Colon (tissue), 2 donors: ENCODE results near the gene TIGD1.

Experiments used
- FAIRE-seq: peaks from 2 replicates; lab custom pipeline; 2012; peaks lifted over from hg19 to GRCh38; lab: Jason Lieb, UNC
- donor health status: control.
- donor health status: control.

Gene TIGD1

GRCh38 chr2:232550354-232551249 is at the start of gene TIGD1, which contains the start of gene EIF4E2:
TIGD1 (minus strand) TSS chr2:232550557; CDS start chr2:232549882, 675 bp downstream.
EIF4E2 (plus strand) TSS chr2:232550689; CDS start chr2:232550725, 36 bp downstream.
- FAIRE-seq, result no peak

- no peak for FAIRE-seq
These were observed 47.9 kb upstream of the TIGD1 start for GRCh38 chr2:232598293-232598692.

GRCh38 chr2:232597362-232598079 is 47.2 kb upstream of the TIGD1 start:
- FAIRE-seq, result no peak

DNA sequence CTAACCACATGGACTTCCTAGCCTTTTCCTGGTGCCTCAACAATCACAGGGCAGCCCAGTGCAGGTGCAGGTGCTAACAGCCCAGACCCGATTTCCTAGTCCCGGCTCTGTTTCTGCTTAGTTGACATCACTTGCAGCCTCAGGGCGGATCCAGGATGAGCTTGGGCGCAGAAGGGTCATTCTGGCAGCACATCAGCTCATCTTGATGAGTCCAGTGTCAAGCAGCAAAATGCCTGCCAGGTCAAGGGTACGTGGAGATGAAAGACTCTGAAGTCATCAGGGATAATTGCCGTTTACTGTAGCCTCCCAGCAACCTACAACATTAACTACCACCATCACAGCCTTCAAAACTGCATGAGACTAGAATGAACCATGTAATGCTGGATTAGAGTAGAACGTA is 43.6 kb upstream of the TIGD1 start:
- FAIRE-seq, result no peak

DNA sequence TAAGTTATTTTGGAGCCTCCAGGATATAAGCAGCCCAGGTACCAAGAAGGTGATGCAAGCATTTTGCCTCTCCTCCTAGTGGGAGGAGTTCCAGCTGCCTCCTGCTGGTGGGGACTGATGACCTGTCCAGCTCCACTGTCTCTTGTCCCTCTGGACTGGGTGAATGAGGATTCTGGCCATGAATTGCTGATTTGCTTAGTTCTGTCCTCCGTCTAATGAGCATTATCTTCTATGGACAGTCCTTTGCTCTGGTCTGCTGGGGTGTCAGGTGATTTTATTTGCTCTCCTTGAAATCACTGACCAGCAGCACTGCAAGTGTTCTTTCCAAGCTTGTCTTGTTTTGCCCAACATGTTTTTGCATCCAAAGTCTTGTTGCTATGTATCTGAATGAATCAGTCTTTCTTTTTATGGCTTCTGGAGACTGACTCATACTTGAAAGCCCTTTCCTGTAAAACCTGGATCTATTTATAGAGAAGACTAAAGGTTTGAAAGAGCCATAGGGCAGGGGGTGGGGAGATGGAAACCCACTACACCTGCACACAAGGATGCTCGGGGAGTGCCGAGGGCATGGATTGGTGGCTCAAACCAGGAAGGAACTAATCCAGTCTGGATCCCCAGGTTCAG is 42.5 kb upstream of the TIGD1 start:
- FAIRE-seq, result no peak

DNA sequence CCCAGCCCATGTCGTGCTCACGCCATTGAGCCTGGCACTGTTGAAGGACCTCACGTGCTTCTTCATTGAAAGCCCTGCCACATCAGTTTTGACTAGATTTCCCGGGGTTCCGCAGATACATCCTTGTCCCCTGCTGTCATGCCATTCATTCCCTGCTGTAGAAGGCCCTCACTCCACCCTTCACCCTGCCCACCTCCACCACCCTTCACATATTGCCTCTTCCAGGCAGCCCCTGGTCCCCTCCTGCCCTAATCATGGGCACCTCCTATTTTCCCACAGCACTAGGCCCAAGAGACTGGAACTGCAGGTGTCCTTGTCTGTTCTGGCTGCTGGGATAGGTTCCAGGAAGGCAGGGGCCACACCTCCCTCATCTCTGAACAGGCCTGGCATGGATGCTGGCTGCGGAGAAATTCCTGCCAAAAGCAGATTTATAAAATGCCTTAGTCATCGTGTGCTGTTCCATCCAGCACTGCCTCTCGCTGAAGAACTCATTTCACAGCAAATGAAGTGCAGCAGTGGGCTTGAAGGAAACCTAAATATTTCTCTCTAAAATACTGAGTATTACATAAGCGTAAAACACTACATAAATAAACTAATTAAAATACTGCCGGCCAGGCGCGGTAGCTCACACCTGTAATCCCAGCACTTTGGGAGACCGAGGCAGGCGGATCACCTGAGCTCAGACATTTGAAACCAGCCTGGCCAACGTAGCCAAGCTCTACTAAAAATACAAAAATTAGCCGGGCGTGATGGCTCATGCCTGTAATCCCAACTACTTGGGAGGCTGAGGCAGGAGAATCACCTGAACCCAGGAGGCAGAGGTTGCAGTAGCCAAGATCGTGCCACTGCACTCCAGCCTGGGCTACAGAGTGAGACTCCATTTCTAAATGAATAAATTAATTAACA is 38.6 kb upstream of the TIGD1 start:
- FAIRE-seq, result no peak

DNA sequence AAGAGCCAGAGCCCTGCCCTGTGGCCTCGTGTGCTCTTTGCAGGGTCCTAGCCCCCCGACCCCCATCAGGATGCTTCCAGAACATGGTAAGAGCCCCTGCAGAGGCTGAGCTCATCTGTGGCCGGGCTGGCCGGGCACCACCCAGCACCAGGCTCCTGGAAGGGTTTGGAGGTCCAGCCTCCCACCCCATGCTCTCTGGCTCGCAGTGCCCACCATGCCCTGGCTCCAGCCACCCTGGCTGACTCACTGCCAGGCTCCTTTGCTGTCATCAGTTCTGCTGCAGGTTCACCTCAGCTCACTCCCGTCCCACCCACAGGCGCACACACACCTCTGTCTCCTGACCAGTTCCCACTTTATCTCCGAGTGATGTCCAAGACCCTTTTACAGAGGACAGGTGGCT is 37.7 kb upstream of the TIGD1 start:
- no peak for FAIRE-seq

- no peak for FAIRE-seq
These were observed 37.2 kb upstream of the TIGD1 start for GRCh38 chr2:232587512-232587911.

DNA sequence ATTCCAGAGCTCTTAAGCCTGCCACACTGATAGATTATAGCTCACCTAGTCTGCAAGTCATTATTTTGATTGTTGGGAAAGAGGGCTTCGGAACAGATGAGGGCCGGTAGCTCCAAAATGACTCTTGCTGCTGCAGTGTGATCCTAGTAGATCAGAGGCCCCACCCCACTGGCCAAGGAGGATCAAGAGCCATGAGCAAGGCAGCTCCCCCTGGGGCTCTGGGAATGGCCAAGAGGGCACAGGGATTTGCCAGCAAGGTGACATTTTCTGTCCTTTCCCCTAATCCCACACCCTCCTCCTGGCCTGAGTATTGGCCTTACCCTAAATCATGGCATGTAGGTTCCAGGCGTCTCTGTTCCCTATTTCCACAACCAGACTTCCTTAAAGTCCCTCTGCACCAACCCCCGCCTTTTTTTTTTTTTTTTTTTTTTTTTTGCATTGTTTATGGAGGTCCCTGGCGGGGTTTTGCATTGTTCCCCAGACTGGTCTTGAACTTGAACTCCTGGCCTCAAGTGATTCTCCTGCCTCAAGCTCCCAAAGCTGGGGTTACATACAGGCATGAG is 36.7 kb upstream of the TIGD1 start:
- FAIRE-seq, result no peak

- no peak for FAIRE-seq
These were observed 33.9 kb upstream of the TIGD1 start for GRCh38 chr2:232584238-232584637.

DNA sequence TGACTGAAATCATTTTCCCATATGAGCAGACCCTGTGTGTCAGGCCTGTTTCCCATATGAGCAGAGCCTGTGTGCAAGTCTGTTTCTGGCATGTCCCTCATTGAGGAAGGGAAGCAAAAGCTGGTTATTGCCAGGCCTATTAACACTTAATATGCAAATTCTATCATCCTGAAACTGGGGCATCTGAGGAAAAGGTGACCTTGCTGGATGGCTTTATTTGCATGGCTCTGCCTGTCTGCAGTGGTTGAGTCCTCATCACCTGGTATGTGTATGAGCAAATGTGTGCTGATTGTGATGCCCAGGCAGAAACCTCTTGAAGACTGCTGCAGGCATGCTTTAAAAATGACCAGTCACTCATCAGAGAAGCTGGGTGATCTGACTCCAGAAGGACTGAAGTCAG is 31.4 kb upstream of the TIGD1 start:
- FAIRE-seq, result no peak

DNA sequence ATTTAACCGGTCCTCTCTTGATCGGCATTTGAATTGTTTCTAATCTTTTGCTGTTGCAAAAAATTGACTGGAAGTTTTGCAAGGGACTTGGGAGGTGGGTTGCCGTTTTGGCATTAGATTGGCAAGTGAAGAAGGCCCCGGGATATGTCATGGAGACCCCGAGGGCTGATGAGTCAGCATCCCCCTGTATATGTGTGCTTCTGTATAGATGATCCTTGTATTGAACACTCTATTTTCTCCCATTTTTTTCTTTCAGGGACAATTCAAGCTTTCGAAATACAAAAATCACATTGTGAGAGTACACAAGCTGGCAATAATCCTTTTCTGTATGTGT is 30.3 kb upstream of the TIGD1 start:
- no peak for FAIRE-seq

- no peak for FAIRE-seq
These were observed 28.3 kb upstream of the TIGD1 start for GRCh38 chr2:232578626-232579025.

DNA sequence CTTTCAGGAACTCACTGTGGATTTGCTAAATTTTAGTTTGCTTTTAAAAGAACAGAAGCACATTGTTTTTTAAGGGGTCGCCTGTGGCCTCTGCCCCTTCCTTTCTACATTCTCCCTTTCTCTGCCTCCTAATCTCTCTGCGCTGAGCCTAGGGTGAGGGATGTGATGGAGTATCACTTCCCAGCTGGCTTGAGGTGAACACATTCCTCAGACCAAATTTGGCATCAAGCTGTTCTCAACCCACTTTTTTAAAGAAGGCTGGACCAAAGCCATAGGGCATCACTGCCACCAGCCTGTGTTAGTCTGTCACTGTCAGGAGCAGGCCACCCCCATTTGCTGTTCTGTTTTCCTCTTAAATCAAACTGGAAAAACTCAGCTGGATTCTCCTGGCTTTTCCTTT is 27.5 kb upstream of the TIGD1 start:
- FAIRE-seq, result no peak

DNA sequence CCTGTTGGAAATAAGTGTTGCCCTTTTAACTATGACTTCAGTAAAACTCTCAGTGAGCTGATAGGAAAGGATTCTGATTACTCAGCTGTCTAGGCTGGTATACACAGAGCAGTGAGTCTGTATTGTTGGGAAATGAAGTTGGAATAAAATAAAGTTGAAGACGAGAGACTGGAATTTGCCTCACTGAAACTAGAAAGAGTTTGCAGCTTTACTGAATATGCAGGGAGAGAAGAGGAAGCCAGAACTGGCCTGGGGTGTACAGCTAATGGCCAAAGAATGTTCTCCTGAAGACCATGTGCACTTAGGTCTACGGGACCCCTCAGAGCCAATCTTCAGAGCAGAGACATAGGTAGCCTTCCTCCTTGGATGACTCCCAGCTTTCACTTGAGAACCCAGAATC is 26.6 kb upstream of the TIGD1 start:
- FAIRE-seq, result no peak

GRCh38 chr2:232575404-232575746 is 25.0 kb upstream of the TIGD1 start:
- FAIRE-seq, result no peak

DNA sequence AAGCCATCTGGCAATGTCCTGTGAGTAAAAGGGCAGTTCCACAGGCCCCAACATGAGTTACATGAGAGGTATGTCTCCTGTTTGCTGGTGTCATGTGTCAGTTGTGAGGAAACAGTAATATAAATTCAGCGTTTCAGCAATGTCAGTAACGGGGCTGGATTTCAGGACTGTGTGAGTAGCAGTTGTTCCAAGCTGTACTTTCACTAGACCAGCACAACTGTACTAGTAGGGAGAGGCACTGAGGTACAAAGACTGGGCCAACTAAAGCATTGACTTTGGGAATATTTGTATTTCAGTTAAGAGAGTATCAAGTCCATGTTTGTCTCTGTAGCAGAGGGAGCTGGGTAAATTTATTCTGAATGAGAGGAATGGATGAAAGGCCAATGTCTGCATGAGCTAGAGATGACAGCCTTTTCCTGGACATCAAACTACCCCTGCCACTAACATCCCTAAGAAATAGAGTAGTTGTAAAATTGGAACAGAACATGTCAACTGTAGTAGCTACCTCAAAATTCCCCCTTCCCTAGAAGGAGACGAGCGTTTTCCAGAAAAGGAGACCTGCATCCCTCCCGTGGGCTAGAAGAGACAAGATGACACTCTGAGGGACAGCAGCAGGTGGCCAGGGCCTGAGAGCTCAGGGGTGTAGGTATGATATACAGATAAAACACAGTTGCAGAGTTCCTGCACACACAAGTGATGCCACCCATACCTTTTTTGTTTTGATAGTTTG is 24.5 kb upstream of the TIGD1 start:
- FAIRE-seq, result no peak

DNA sequence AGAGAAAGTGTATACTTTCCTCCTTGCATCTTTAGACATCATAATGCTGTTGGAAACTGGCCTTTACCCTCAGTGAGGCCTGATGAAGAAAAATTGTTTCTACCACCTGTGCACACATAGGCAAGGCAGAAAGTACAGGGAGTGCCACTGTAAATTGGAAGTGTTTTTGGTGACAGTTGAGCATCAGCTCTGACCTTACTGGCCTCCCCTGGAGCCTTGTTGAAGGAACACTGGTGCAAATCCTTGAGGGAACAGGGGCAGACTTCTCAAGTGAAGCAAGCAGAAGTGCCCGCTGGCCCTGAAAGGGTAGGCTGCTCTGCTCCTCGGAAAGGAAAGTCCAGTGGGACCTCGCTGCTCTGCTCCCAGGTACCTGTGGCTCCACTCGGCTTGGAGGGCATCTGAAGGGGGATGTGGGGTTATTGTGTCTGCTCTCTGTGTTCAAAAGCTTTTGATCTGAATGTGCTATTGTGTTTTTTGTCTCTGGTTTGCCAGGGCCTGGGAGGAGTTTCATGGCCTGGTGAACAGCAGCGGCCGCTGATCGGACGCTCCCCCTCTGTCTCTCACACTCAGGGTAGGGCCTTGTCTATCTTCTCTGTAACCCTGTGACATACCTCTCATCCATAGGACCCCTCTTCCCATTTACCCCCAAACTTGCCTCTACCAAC is 23.5 kb upstream of the TIGD1 start:
- no peak for FAIRE-seq

DNA sequence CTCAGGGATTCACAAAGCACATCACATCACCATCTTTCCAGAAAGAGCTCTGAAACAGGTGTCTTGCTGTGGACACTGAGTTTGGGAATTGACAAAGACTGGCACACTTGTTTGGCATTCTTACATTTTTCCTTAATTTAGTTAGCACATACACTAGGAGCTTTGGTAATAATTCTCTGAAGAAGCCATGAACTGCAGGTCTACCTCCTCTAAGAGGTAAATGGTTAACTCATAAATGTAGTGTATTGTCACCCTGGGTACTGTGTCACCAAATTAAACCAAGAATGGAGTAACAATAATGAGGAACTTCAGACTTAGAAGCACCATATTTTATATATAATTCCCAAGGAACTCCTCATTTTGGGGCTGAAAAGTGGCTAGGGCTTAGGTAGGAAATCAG is 22.7 kb upstream of the TIGD1 start:
- no peak for FAIRE-seq

- FAIRE-seq, result no peak
These were observed 20.7 kb upstream of the TIGD1 start for GRCh38 chr2:232571026-232571474.
